Measurements from ENCODE around the gene INO80D. TPM values are rescaled to one million over a fixed set of nuclear protein-coding genes. Genes with fewer than 3 reads are reported as not detected.

INO80D gene
- total and polyA plus RNA-seq, 2 of the 8 experiments (the other 6 are each of a cell fraction or from before 2014, with no cell fraction given), result 6.2 to 37.4 TPM

- FAIRE-seq (no peak), DNase-seq (ENCODE audit: low read depth in 1 of 2, low spot score in 2 of 2) (no peak)
- TF ChIP-seq RAD21 (IDR thresholded peaks at IDR 0.05 in 1 of 2, conservative IDR thresholded peaks at IDR 0.05 in 1 of 2; ENCODE audit: low read depth in 2 of 2, low read length in 2 of 2) (peak in 1 of 2 experiments; percentile 6; a peak in 1 of 4 replicates), SUZ12 (IDR thresholded peaks at IDR 0.05; ENCODE audit: low read length) (no peak)
- H2AFZ ChIP-seq (ENCODE audit: low read length), result no peak overlapping the region
- H3K36me3 ChIP-seq (ENCODE audit: control insufficient read depth in 2 of 4, insufficient read depth in 4 of 4, low read length in 3 of 4), result peaks cover 6 to 36% (median 16%) of the 10 kb centered on the region in 4 experiments
- H3K27me3 ChIP-seq (replicated peaks in 1 of 4; ENCODE audit: control insufficient read depth in 3 of 4, extremely low read depth in 1 of 4, insufficient read depth in 3 of 4, low read length in 3 of 4), result no peaks in the 10 kb centered on the region
- no peak overlapping the region for H3K4me3 ChIP-seq (ENCODE audit: extremely low read depth in 1 of 4, insufficient read depth in 2 of 4, low read depth in 3 of 4, low read length in 4 of 4)
- no peak overlapping the region for H3K56ac ChIP-seq (replicated peaks; ENCODE audit: insufficient read length, low read depth, low read length)
- no peak overlapping the region for H2AK5ac ChIP-seq (ENCODE audit: low read depth, low read length)
- H4K8ac ChIP-seq (ENCODE audit: extremely low read depth, insufficient read depth, low read length), result no peak overlapping the region
- no peaks in the 10 kb centered on the region for H3K9me3 ChIP-seq (ENCODE audit: insufficient read depth in 2 of 2, low read depth in 1 of 2, low read length in 1 of 2)
- H4K91ac ChIP-seq (replicated peaks; ENCODE audit: insufficient read length, low read length), result no peak overlapping the region
- H3K27ac ChIP-seq (ENCODE audit: low read depth, low read length), result no peak overlapping the region
- no peaks in the 10 kb centered on the region for H4K20me1 ChIP-seq (replicated peaks in 1 of 2; ENCODE audit: control insufficient read depth in 1 of 2, insufficient read depth in 2 of 2, low read length in 2 of 2)
- H2BK5ac ChIP-seq (ENCODE audit: low read depth, low read length), result no peak overlapping the region
- POLR2A ChIA-PET (ENCODE audit: partially characterized antibody), result interaction anchor here (0.8 to 0.9 kb wide), 2 partner anchors 19 to 60 kb away, joined by 4 to 6 read pairs; no protein-coding TSS in a partner anchor
- H4K5ac ChIP-seq (ENCODE audit: insufficient read length, low read depth, low read length), result no peak overlapping the region
- H3K14ac ChIP-seq (ENCODE audit: insufficient read length), result no peak overlapping the region
- 90% methylated on average over 8 of the region's 8 CpGs; no CpG with 5 or more reads in 1 of the 2 experiments for WGBS, 2 experiments (ENCODE audit: extremely low coverage in 1 of 2, insufficient coverage in 1 of 2, insufficient read length in 1 of 2, insufficient replicate concordance in 2 of 2, low coverage in 1 of 2, low lambda C conversion rate in 2 of 2, missing lambda C conversion rate in 1 of 2)
- H3K9ac ChIP-seq (replicated peaks in 1 of 4; ENCODE audit: extremely low read depth in 1 of 4, low read depth in 3 of 4, low read length in 3 of 4), result no peak overlapping the region
- no peaks in the 10 kb centered on the region; the same call in 1 of the 2 replicates for H3K23me2 ChIP-seq (ENCODE audit: low read depth, low read length)
- H3K18ac ChIP-seq (ENCODE audit: extremely low read depth, low read length), result no peak overlapping the region
- no peaks in the 10 kb centered on the region for H3K4me1 ChIP-seq (replicated peaks in 1 of 4; ENCODE audit: control insufficient read depth in 3 of 4, insufficient read depth in 4 of 4, low read length in 3 of 4)
- CTCF ChIA-PET (ENCODE audit: partially characterized antibody), result interaction anchor here (0.7 to 1.4 kb wide), 3 partner anchors 61 to 250 kb away, joined by 3 to 4 read pairs (median 3); no protein-coding TSS in a partner anchor
- H2BK120ac ChIP-seq (replicated peaks; ENCODE audit: low read depth, low read length), result no peak overlapping the region
- H2BK12ac ChIP-seq (ENCODE audit: low read depth, low read length), result no peak overlapping the region
- no peak overlapping the region for H3K4ac ChIP-seq (replicated peaks; ENCODE audit: insufficient read length, low read depth, low read length)
- no peak overlapping the region for H3K23ac ChIP-seq (ENCODE audit: insufficient read length)
- no peaks in the 10 kb centered on the region for H3K79me1 ChIP-seq (ENCODE audit: low read depth, low read length)
- H3K4me2 ChIP-seq (ENCODE audit: insufficient read depth in 1 of 2, low read depth in 2 of 2, low read length in 2 of 2), result no peak overlapping the region
- H3K79me2 ChIP-seq (ENCODE audit: control insufficient read depth in 1 of 2, insufficient read depth in 2 of 2, low read length in 2 of 2), result peaks cover 0 to 2% of the 10 kb centered on the region in 2 experiments; a peak in 1 of 4 replicates
- H2BK15ac ChIP-seq (ENCODE audit: low read length), result no peak overlapping the region
- no peak overlapping the region for H2BK20ac ChIP-seq (ENCODE audit: low read length)
Measured at GRCh38 chr2:206023183-206023582, 62.8 kb downstream of the INO80D start.

All from H1 (cell line).